ENCODE measurements around the gene SUPT3H. TPM values are rescaled to one million over a fixed set of nuclear protein-coding genes. Genes with fewer than 3 reads are reported as not detected.

Gene SUPT3H
- total and polyA plus RNA-seq, 5 donors = 3.1 to 4.5 (median 4.1) TPM

GRCh38 chr6:45366534-45366933 lies 11.2 kb downstream of the SUPT3H start:
- no peak overlapping the region for H3K27ac ChIP-seq (ENCODE audit: low read length)
- intact Hi-C loops (cut with DNase I) = no loop called here
- no peak overlapping the region for H3K4me3 ChIP-seq (ENCODE audit: low read length)
- DNase-seq (no peak), ATAC-seq (no peak)
- H3K9me3 ChIP-seq (ENCODE audit: control insufficient read depth, low read length) = no peaks in the 10 kb centered on the region
- 99% methylated on average over 1 of the region's 1 CpG for WGBS
- H3K4me1 ChIP-seq (ENCODE audit: control insufficient read depth, insufficient read depth, low read length) = no peaks in the 10 kb centered on the region
- no peaks in the 10 kb centered on the region for H3K27me3 ChIP-seq (ENCODE audit: control insufficient read depth, insufficient read depth)

- no peaks in the 10 kb centered on the region for H3K27me3 ChIP-seq (ENCODE audit: control insufficient read depth, insufficient read depth)
- no peak overlapping the region for H3K4me3 ChIP-seq (ENCODE audit: low read length)
- 89% methylated on average over 1 of the region's 1 CpG for WGBS
- ATAC-seq (no peak), DNase-seq (no peak)
- intact Hi-C loops (cut with DNase I) = no loop called here
- no peaks in the 10 kb centered on the region for H3K4me1 ChIP-seq (ENCODE audit: control insufficient read depth, insufficient read depth, low read length)
- no peaks in the 10 kb centered on the region for H3K9me3 ChIP-seq (ENCODE audit: control insufficient read depth, low read length)
- H3K27ac ChIP-seq (ENCODE audit: low read length) = no peak overlapping the region
Measured at GRCh38 chr6:45365036-45365435, 12.7 kb downstream of the SUPT3H start.

GRCh38 chr6:45364466-45364865 lies 13.3 kb downstream of the SUPT3H start:
- H3K4me1 ChIP-seq (ENCODE audit: control insufficient read depth, insufficient read depth, low read length) = no peaks in the 10 kb centered on the region
- H3K27ac ChIP-seq (ENCODE audit: low read length) = no peak overlapping the region
- no peak overlapping the region for H3K4me3 ChIP-seq (ENCODE audit: low read length)
- no peaks in the 10 kb centered on the region for H3K27me3 ChIP-seq (ENCODE audit: control insufficient read depth, insufficient read depth)
- ATAC-seq = no peak
- intact Hi-C loops (cut with DNase I) = no loop called here
- no peaks in the 10 kb centered on the region for H3K9me3 ChIP-seq (ENCODE audit: control insufficient read depth, low read length)
- DNase-seq = no peak

- ATAC-seq (no peak), DNase-seq (no peak)
- WGBS = 94% methylated on average over 2 of the region's 2 CpGs
- H3K27me3 ChIP-seq (ENCODE audit: control insufficient read depth, insufficient read depth) = no peaks in the 10 kb centered on the region
- H3K4me1 ChIP-seq (ENCODE audit: control insufficient read depth, insufficient read depth, low read length) = no peaks in the 10 kb centered on the region
- H3K9me3 ChIP-seq (ENCODE audit: control insufficient read depth, low read length) = no peaks in the 10 kb centered on the region
- no peak overlapping the region for H3K4me3 ChIP-seq (ENCODE audit: low read length)
- intact Hi-C loops (cut with DNase I) = no loop called here
- no peak overlapping the region for H3K27ac ChIP-seq (ENCODE audit: low read length)
Measured at GRCh38 chr6:45353654-45354053, 24.1 kb downstream of the SUPT3H start.

- no peaks in the 10 kb centered on the region for H3K27me3 ChIP-seq (ENCODE audit: control insufficient read depth, insufficient read depth)
- no peaks in the 10 kb centered on the region for H3K4me1 ChIP-seq (ENCODE audit: control insufficient read depth, insufficient read depth, low read length)
- ATAC-seq (no peak), DNase-seq (no peak)
- H3K4me3 ChIP-seq (ENCODE audit: low read length) = no peak overlapping the region
- intact Hi-C loops (cut with DNase I) = no loop called here
- WGBS = 92% methylated on average over 1 of the region's 1 CpG
- no peaks in the 10 kb centered on the region for H3K9me3 ChIP-seq (ENCODE audit: control insufficient read depth, low read length)
- H3K27ac ChIP-seq (ENCODE audit: low read length) = no peak overlapping the region
Measured at GRCh38 chr6:45351667-45352066, 26.1 kb downstream of the SUPT3H start.

GRCh38 chr6:45351076-45351475 lies 26.7 kb downstream of the SUPT3H start:
- no peak overlapping the region for H3K4me3 ChIP-seq (ENCODE audit: low read length)
- DNase-seq = no peak
- no peak overlapping the region for H3K27ac ChIP-seq (ENCODE audit: low read length)
- no peaks in the 10 kb centered on the region for H3K4me1 ChIP-seq (ENCODE audit: control insufficient read depth, insufficient read depth, low read length)
- H3K9me3 ChIP-seq (ENCODE audit: control insufficient read depth, low read length) = no peaks in the 10 kb centered on the region
- 98% methylated on average over 3 of the region's 3 CpGs for WGBS
- no peak for ATAC-seq
- intact Hi-C loops (cut with DNase I) = no loop called here
- H3K27me3 ChIP-seq (ENCODE audit: control insufficient read depth, insufficient read depth) = no peaks in the 10 kb centered on the region

- H3K27me3 ChIP-seq (ENCODE audit: control insufficient read depth, insufficient read depth) = no peaks in the 10 kb centered on the region
- H3K4me3 ChIP-seq (ENCODE audit: low read length) = no peak overlapping the region
- no peaks in the 10 kb centered on the region for H3K9me3 ChIP-seq (ENCODE audit: control insufficient read depth, low read length)
- DNase-seq (no peak), ATAC-seq (no peak)
- H3K27ac ChIP-seq (ENCODE audit: low read length) = no peak overlapping the region
- H3K4me1 ChIP-seq (ENCODE audit: control insufficient read depth, insufficient read depth, low read length) = no peaks in the 10 kb centered on the region
- intact Hi-C loops (cut with DNase I) = no loop called here
Measured at GRCh38 chr6:45350186-45350710, 27.5 kb downstream of the SUPT3H start.

GRCh38 chr6:45344900-45345299 lies 32.8 kb downstream of the SUPT3H start:
- intact Hi-C loops (cut with DNase I) = no loop called here
- Histone ChIP-seq H3K9me3 (ENCODE audit: control insufficient read depth, low read length) (no peaks in the 10 kb centered on the region), H3K27me3 (ENCODE audit: control insufficient read depth, insufficient read depth) (no peaks in the 10 kb centered on the region), H3K27ac (ENCODE audit: low read length) (no peak overlapping the region), H3K4me1 (ENCODE audit: control insufficient read depth, insufficient read depth, low read length) (no peaks in the 10 kb centered on the region), H3K4me3 (ENCODE audit: low read length) (no peak overlapping the region)
- ATAC-seq = no peak
- 84% methylated on average over 2 of the region's 2 CpGs for WGBS
- DNase-seq = no peak

- Histone ChIP-seq H3K4me3 (ENCODE audit: low read length) (peak overlapping the region; percentile 23), H3K27me3 (ENCODE audit: control insufficient read depth, insufficient read depth) (no peaks in the 10 kb centered on the region), H3K27ac (ENCODE audit: low read length) (no peak overlapping the region), H3K9me3 (ENCODE audit: control insufficient read depth, low read length) (no peaks in the 10 kb centered on the region), H3K4me1 (ENCODE audit: control insufficient read depth, insufficient read depth, low read length) (no peaks in the 10 kb centered on the region)
- DNase-seq = no peak
- no peak for ATAC-seq
- intact Hi-C loops (cut with DNase I) = no loop called here
Measured at GRCh38 chr6:45328523-45328922, 49.2 kb downstream of the SUPT3H start.

- DNase-seq (no peak), ATAC-seq (peak in 1 of 2 donors; percentile 55)
- Histone ChIP-seq H3K4me3 (ENCODE audit: low read length) (peak within 1 kb of the TSS; percentile 23), H3K27me3 (ENCODE audit: control insufficient read depth, insufficient read depth) (no peaks in the 10 kb centered on the region), H3K27ac (ENCODE audit: low read length) (no peak within 1 kb of the TSS), H3K9me3 (ENCODE audit: control insufficient read depth, low read length) (no peaks in the 10 kb centered on the region), H3K4me1 (ENCODE audit: control insufficient read depth, insufficient read depth, low read length) (no peaks in the 10 kb centered on the region)
- intact Hi-C loops (cut with DNase I) = no loop called here
- WGBS = 68% methylated on average over 5 of the region's 5 CpGs
Measured at GRCh38 chr6:45327956-45328522, 49.7 kb downstream of the SUPT3H start, which contains the start of gene RUNX2. TSS of gene RUNX2 (plus strand) at chr6:45328330. CDS start at chr6:45328727, 397 bp downstream.

- DNase-seq = no peak
- no peak overlapping the region for H3K27ac ChIP-seq (ENCODE audit: low read length)
- intact Hi-C loops (cut with DNase I) = no loop called here
- H3K4me3 ChIP-seq (ENCODE audit: low read length) = no peak overlapping the region
- WGBS = 95% methylated on average over 5 of the region's 5 CpGs
- no peaks in the 10 kb centered on the region for H3K9me3 ChIP-seq (ENCODE audit: control insufficient read depth, low read length)
- no peak for ATAC-seq
- H3K4me1 ChIP-seq (ENCODE audit: control insufficient read depth, insufficient read depth, low read length) = no peaks in the 10 kb centered on the region
- no peaks in the 10 kb centered on the region for H3K27me3 ChIP-seq (ENCODE audit: control insufficient read depth, insufficient read depth)
Measured at GRCh38 chr6:45326698-45327417, 50.9 kb downstream of the SUPT3H start.
